Suppressor macrophage (primary cell): ENCODE measurements around the gene CETP.
"Not testable (repeated sequence)": the region's sequence is repeated elsewhere in the genome, so short reads cannot be mapped to it uniquely, and the experiment has no call there.

ENCODE experiments used
- DNase-seq, 4 experiments: peaks; one replicate each; pipeline ENCODE4 v3.0.0-alpha.2; 2020 to 2022

Gene CETP

GRCh38 chr16:56999409-57000270, 37.9 kb downstream of the CETP start:
- peak in 1 of 4 experiments; percentile 35 for DNase-seq

GRCh38 chr16:57000271-57001025, 38.7 kb downstream of the CETP start:
- DNase-seq = peak; percentile 31 to 66 (median 38)

- no peak for DNase-seq
Measured at GRCh38 chr16:57001026-57001679, 39.4 kb downstream of the CETP start.

- no peak for DNase-seq
Measured at GRCh38 chr16:57003439-57004386, 42.0 kb downstream of the CETP start.

GRCh38 chr16:57004387-57005250, 42.9 kb downstream of the CETP start:
- no peak for DNase-seq

GRCh38 chr16:57005597-57005996, 43.8 kb downstream of the CETP start:
- DNase-seq = not testable (repeated sequence)

- DNase-seq = no peak
Measured at GRCh38 chr16:57007050-57007449, 45.3 kb downstream of the CETP start.

GRCh38 chr16:57007530-57007929, 45.8 kb downstream of the CETP start:
- DNase-seq = no peak

GRCh38 chr16:57008440-57008839, 46.7 kb downstream of the CETP start:
- DNase-seq = no peak

- no peak for DNase-seq
Measured at GRCh38 chr16:57009643-57010170, 48.0 kb downstream of the CETP start.

- no peak for DNase-seq
Measured at GRCh38 chr16:57012353-57012752, 50.6 kb downstream of the CETP start.

- no peak for DNase-seq
Measured at GRCh38 chr16:57013229-57013628, 51.5 kb downstream of the CETP start.

GRCh38 chr16:57013902-57014301, 52.2 kb downstream of the CETP start:
- DNase-seq = peak; percentile 30 to 67 (median 62)

- DNase-seq = no peak
Measured at GRCh38 chr16:57016301-57016700, 54.6 kb downstream of the CETP start.

GRCh38 chr16:57016831-57017230, 55.1 kb downstream of the CETP start:
- DNase-seq = no peak

GRCh38 chr16:57017251-57017650, 55.5 kb downstream of the CETP start:
- peak in 1 of 4 experiments; percentile 21 for DNase-seq

- DNase-seq = no peak
Measured at GRCh38 chr16:57019746-57020145, 58.0 kb downstream of the CETP start.

GRCh38 chr16:57020651-57021050, 58.9 kb downstream of the CETP start:
- no peak for DNase-seq

- DNase-seq = no peak
Measured at GRCh38 chr16:57021757-57022156, 60.0 kb downstream of the CETP start.

GRCh38 chr16:57022445-57022844, 60.7 kb downstream of the CETP start:
- no peak for DNase-seq
